Endothelial cell of umbilical vein (primary cell): ENCODE measurements around the gene CALR3.

Source experiments
- EZH2 ChIP-seq: IDR thresholded peaks from 2 replicates; pipeline ENCODE4 v1.6.1; 2012; ENCODE audit warnings: borderline replicate concordance, low read depth, mild to moderate bottlenecking, moderate library complexity, low read length, inconsistent platforms; ENCODE audit not compliant: severe bottlenecking
- POLR2A ChIP-seq: IDR thresholded peaks from 2 replicates; pipeline ENCODE4 v1.6.1; 2012; ENCODE audit warnings: low read depth, mild to moderate bottlenecking, control low read depth, low read length
- POLR2AphosphoS5 ChIP-seq: IDR thresholded peaks from 2 replicates; pipeline ENCODE4 v1.6.1; 2012; ENCODE audit warnings: low read depth, mild to moderate bottlenecking, control low read depth, low read length, moderate library complexity; ENCODE audit not compliant: insufficient read depth

DNA sequence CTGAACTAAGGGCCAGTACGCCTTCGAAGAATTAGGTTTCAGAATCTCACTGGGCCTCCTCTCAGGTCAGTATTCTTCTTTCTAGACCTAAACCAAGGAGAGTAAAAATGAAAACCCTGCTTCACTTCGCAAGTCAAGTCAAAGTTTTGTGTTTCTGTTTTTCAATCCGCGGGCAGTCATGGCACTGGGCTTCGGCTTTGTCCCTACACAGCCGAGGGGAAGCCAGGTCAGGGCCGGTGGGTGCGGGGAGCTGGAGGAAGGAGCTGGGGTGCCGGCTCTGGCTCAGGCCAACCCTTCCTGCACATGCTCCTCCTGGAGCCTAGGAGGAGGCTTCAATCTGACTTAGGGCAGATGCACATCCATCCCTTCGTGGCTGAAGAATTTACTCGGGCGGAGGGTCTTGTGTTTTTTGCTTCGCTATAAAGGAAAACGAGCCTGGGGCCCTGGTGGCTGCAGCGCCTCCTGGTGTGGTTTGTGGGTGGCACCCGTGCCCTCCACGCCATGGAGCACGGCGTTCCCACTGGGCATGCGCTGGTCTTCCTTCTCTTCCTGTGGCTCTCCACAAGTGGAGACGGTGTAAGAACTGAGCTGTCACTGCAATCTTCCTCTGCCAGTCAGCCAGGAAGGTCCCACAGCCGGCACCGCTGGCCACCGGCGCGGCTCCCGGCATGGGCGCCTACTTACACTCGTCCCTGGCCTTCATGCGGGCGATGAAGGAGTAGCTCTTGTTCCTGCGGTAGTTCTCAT lies 22.7 kb upstream of the CALR3 start:
- TF ChIP-seq POLR2A, result no peak
- no peak for TF ChIP-seq EZH2
- TF ChIP-seq POLR2AphosphoS5, result no peak
